ENCODE measurements around the gene SPATA17. TPM values are rescaled to one million over a fixed set of nuclear protein-coding genes. Genes with fewer than 3 reads are reported as not detected.

The SPATA17 gene
- total RNA-seq, 1 donor from 2014 or later = not detected

GRCh38 chr1:217846733-217847132 is 215.6 kb downstream of the SPATA17 start:
- intact Hi-C loops (cut with micrococcal nuclease) = no loop called here

- intact Hi-C loops (cut with micrococcal nuclease) = no loop called here
Observed at GRCh38 chr1:217847643-217848042, 216.5 kb downstream of the SPATA17 start.

- intact Hi-C loops (cut with micrococcal nuclease) = no loop called here
Observed at GRCh38 chr1:217856342-217857034, 225.3 kb downstream of the SPATA17 start.

DNA sequence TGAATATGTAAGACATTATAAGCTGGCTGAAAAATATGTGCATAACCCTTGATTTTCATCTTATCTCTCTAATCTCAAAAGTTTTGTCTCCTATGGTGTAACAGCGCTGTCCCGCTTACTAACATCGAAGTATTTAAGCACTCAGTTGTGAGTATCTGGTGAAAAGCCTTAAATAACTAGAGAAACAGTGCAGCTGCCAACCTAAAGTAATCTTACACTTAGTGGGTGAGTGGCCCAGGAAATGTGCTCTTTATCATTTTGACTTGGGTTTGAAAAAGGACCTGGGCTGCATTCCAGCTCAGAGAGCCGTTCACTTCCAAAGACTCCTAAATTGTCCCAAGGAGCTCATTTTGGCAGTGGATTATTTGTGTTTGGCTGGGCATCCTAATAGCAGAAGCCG is 225.9 kb downstream of the SPATA17 start:
- intact Hi-C loops (cut with micrococcal nuclease) = no loop called here

DNA sequence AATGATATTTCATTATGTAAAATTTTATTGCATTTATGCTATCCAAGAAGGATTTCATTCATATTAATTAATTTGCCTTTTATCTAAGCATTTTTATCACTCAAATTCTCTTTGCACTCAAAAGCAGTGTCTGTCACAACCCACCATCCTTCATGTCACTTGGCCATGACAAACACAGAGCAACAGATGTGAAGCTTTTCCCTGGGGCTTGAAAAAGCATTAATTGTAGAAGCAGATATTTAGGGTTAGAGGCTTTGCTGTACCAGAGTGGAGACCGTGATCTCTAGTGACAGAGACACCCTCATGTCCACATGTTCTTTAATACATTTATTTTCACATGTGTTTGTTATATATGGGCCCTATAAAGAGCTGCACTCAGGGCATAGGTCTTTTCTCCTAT is 230.5 kb downstream of the SPATA17 start:
- intact Hi-C loops (cut with micrococcal nuclease) = no loop called here

- intact Hi-C loops (cut with micrococcal nuclease) = no loop called here
Observed at GRCh38 chr1:217867446-217867995, 236.4 kb downstream of the SPATA17 start.

GRCh38 chr1:217871955-217872354 is 240.8 kb downstream of the SPATA17 start:
- intact Hi-C loops (cut with micrococcal nuclease) = no loop called here

DNA sequence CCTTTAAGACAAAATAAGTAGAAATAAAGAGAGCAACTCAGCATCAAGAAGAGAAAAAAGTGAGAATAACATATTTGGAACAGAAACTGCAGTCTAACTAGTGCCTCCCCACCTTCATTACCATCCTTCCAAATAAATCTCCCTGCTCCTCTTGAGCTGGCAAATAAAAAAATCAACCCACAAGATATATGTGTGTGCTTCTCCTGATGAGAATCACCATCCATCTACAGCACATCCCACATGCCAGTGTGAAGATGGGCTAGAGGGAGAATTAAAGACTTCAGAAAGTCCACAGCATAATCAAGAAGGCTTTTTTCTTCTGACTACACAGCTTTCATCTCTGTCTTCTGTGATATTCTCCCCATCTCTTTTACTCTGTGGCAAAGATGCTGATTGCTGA is 244.1 kb downstream of the SPATA17 start:
- intact Hi-C loops (cut with micrococcal nuclease) = no loop called here

DNA sequence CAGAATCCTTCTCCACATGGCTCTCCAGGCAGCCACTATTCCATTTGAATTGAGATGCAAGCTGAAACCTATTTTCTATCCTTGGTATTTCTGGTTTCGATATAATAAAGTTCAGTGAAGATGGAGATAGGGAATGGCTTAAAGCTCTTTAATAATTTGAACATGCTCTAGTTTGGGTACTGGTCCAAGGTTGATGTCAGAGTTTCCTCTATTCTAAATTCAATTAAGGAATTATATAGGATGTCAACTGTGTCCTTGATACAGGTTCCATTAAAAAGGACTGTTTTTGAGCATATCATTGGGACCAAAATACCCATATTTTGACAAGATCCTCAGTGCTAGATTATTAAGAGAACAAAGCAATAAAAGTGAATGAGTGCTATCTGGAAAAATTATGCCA is 245.3 kb downstream of the SPATA17 start:
- intact Hi-C loops (cut with micrococcal nuclease) = no loop called here

DNA sequence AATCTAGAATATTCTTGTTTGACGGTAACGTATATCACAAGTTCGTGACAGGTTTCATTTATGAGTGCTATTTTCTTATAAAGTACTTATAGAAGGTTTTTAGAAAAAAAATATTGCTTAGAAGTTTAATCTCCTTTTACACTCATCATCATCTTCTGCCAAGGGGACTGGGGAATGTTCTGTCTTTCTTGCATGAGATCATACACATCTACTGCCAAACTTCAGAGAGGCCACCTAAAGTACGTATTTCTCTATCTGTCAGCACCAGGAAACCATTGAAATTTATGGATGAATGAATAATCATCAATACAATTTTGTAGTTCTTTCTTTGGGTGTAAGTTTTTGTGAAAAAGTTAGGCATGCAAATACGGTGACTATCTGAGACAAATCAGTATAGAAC is 245.8 kb downstream of the SPATA17 start:
- intact Hi-C loops (cut with micrococcal nuclease) = no loop called here

- intact Hi-C loops (cut with micrococcal nuclease) = no loop called here
Observed at GRCh38 chr1:217881131-217881543, 250.0 kb downstream of the SPATA17 start.

GRCh38 chr1:217881607-217882332 is 250.6 kb downstream of the SPATA17 start:
- intact Hi-C loops (cut with micrococcal nuclease) = no loop called here

DNA sequence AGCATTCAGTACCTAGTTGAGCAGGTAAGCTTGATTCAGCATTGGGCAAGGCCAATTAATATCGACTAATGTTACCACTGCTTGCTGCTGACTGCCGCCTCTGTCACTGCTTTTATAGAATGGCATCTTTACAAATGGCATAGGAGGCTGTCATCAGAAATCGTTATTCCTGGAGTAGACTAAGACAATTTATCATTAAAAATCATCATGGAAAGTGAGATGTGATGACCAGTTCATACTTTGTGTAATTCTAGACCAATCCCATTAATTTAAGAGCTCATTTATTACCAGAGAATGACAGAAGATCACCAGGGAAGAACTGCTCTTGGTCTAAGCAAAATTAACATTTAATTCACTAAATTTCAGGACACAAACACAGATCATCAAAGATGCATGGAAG is 254.0 kb downstream of the SPATA17 start:
- intact Hi-C loops (cut with micrococcal nuclease) = no loop called here

DNA sequence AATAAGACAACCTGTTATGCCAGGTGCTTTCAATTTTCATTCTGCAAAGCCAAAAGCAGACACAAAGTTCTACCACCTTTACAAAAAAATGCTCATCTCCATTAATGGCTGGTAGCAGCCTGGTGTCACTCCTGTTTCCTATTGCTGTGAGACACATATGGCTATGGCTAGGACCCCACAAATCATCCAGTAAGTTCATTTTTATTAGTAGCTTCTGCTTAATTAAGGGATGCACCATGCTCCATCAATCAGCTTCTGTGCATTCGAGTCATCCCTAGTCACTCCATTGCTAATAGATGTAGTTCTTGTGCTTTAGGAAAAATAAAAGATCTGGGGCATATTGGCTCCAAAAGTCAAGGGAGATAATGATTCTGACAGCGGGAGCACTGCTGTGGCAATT is 257.2 kb downstream of the SPATA17 start:
- intact Hi-C loops (cut with micrococcal nuclease) = no loop called here

DNA sequence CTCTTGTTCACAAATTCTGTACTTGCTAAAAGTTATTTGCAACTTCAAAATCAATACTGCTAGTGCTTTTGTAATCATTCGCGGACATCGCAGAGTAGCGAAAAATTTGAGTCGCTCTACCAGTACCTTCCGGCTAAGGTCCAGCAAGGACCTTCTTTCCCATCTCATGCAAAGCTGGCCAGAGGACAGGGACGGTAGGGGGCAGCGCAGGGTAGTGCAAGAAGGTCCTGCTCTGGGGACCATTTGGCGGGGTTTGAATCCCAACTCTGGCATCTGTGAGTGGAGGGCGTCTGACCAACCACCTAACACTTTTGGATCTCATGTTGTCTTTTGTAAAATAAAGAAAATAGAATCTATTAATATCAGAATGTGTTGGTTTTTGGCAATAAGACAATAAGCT is 258.3 kb downstream of the SPATA17 start:
- intact Hi-C loops (cut with micrococcal nuclease) = no loop called here

- intact Hi-C loops (cut with micrococcal nuclease) = no loop called here
Observed at GRCh38 chr1:217891966-217892365, 260.8 kb downstream of the SPATA17 start.

GRCh38 chr1:217892750-217893149 is 261.6 kb downstream of the SPATA17 start:
- intact Hi-C loops (cut with micrococcal nuclease) = no loop called here

- intact Hi-C loops (cut with micrococcal nuclease) = no loop called here
Observed at GRCh38 chr1:217895841-217896240, 264.7 kb downstream of the SPATA17 start.

GRCh38 chr1:217896490-217896889 is 265.3 kb downstream of the SPATA17 start:
- intact Hi-C loops (cut with micrococcal nuclease) = no loop called here

DNA sequence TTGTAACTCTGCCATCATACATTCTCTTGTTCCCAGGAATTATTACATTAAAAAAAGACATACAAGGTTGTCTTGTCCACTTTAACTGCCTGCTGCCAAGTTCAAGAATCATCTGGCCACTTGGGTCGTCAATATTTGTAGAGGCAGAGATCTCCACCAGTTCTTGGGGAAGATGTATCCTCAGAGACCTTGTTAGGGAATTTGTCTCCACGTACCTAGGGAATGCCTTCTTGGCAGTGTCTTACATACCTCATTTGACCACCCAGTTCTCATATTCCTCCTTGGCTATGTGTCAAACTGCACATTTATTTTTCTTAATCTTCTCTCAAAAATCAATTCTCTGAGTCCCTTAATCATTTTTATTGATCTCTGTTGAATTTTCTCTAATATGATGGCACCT is 266.0 kb downstream of the SPATA17 start:
- intact Hi-C loops (cut with micrococcal nuclease) = no loop called here

GRCh38 chr1:217899614-217900013 is 268.5 kb downstream of the SPATA17 start:
- intact Hi-C loops (cut with micrococcal nuclease) = no loop called here

- intact Hi-C loops (cut with micrococcal nuclease) = no loop called here
Observed at GRCh38 chr1:217907504-217907903, 276.4 kb downstream of the SPATA17 start.

GRCh38 chr1:217910203-217910602 is 279.1 kb downstream of the SPATA17 start:
- intact Hi-C loops (cut with micrococcal nuclease) = no loop called here

Measured in T-helper 2 cell treated with Interferon-gamma antibody and Interleukin-4, amounts not matched to agents 100 ng/mL and 5 ng/mL, for 36 hours (primary cell).